ENCODE measurements around the gene ENO1. TPM values are rescaled to one million over a fixed set of nuclear protein-coding genes. Genes with fewer than 3 reads are reported as not detected.

The ENO1 gene
- total RNA-seq, 4 donors from 2014 or later: 202 to 407 (median 320) TPM

- Histone ChIP-seq H3K27me3 (no peaks in the 10 kb centered on the region), H3K9me3 (no peaks in the 10 kb centered on the region), H3K27ac (peak overlapping the region; percentile 36 to 73 (median 65)), H3K4me3 (no peak overlapping the region), H3K4me1 (peaks cover 4 to 24% (median 15%) of the 10 kb centered on the region in 4 donors), H3K36me3 (no peaks in the 10 kb centered on the region)
- WGBS, 2 donors (ENCODE audit: low coverage in 1 of 2): 36 to 70% methylated on average over 2 to 19 of the region's 19 CpGs
- TF ChIP-seq POLR2A (IDR thresholded peaks at IDR 0.05) (no peak), POLR2AphosphoS5 (IDR thresholded peaks at IDR 0.05) (peak; percentile 46 to 73 (median 57)), CTCF (IDR thresholded peaks at IDR 0.05) (peak; percentile 86 to 94 (median 93)), EP300 (IDR thresholded peaks at IDR 0.05; ENCODE audit: low read depth) (no peak)
- in situ Hi-C loops (cut with MboI; ENCODE audit: low pct_ligation_motif_present in 1 of 4, low pct_unique_long_range_greater_than_20kb in 1 of 4, low sequenced_read_pairs in 3 of 4): loop anchor here in 2 of 4 donors (10.0 to 25.0 kb wide), 2 partner anchors 284 to 287 kb away; no protein-coding TSS in a partner anchor
- intact Hi-C loops (cut with DNase I; ENCODE audit: low total_unique reads): loop anchor here (10.0 kb wide), 1 partner anchor 124 kb away; no protein-coding TSS in a partner anchor
- DNase-seq: peak; percentile 92
Measured at GRCh38 chr1:8848663-8849386, 29.7 kb downstream of the ENO1 start.

GRCh38 chr1:8847990-8848389, 30.5 kb downstream of the ENO1 start:
- TF ChIP-seq EP300 (IDR thresholded peaks at IDR 0.05; ENCODE audit: low read depth): no peak
- no peak for TF ChIP-seq POLR2A (IDR thresholded peaks at IDR 0.05)
- no peak for TF ChIP-seq POLR2AphosphoS5 (IDR thresholded peaks at IDR 0.05)
- TF ChIP-seq CTCF (IDR thresholded peaks at IDR 0.05): no peak
- WGBS, 2 donors (ENCODE audit: low coverage in 1 of 2): 17% methylated on average over 5 of the region's 5 CpGs; no CpG with 5 or more reads in 1 of the 2 donors
- H3K36me3 ChIP-seq: no peaks in the 10 kb centered on the region
- DNase-seq: peak; percentile 61
- in situ Hi-C loops (cut with MboI; ENCODE audit: low pct_ligation_motif_present in 1 of 4, low pct_unique_long_range_greater_than_20kb in 1 of 4, low sequenced_read_pairs in 3 of 4): loop anchor here in 2 of 4 donors (10.0 to 25.0 kb wide), 2 partner anchors 283 to 286 kb away; no protein-coding TSS in a partner anchor
- H3K4me3 ChIP-seq: no peak overlapping the region
- H3K27ac ChIP-seq: peak overlapping the region; percentile 36 to 73 (median 65)
- no peaks in the 10 kb centered on the region for H3K9me3 ChIP-seq
- peaks cover 4 to 24% (median 15%) of the 10 kb centered on the region in 4 donors for H3K4me1 ChIP-seq
- intact Hi-C loops (cut with DNase I; ENCODE audit: low total_unique reads): loop anchor here (10.0 kb wide), 1 partner anchor 123 kb away; no protein-coding TSS in a partner anchor
- H3K27me3 ChIP-seq: no peaks in the 10 kb centered on the region

- H3K4me3 ChIP-seq: no peak overlapping the region
- TF ChIP-seq EP300 (IDR thresholded peaks at IDR 0.05; ENCODE audit: low read depth) (no peak), POLR2AphosphoS5 (IDR thresholded peaks at IDR 0.05) (no peak), POLR2A (IDR thresholded peaks at IDR 0.05) (no peak), CTCF (IDR thresholded peaks at IDR 0.05) (no peak)
- in situ Hi-C loops (cut with MboI; ENCODE audit: low pct_ligation_motif_present in 1 of 4, low pct_unique_long_range_greater_than_20kb in 1 of 4, low sequenced_read_pairs in 3 of 4) (loop anchor here in 2 of 4 donors (10.0 to 25.0 kb wide), 2 partner anchors 281 to 284 kb away; no protein-coding TSS in a partner anchor), intact Hi-C loops (cut with DNase I; ENCODE audit: low total_unique reads) (loop anchor here (10.0 kb wide), 1 partner anchor 121 kb away; no protein-coding TSS in a partner anchor)
- WGBS, 2 donors (ENCODE audit: low coverage in 1 of 2): 71% methylated on average over 4 of the region's 4 CpGs; no CpG with 5 or more reads in 1 of the 2 donors
- H3K27ac ChIP-seq: no peak overlapping the region
- H3K4me1 ChIP-seq: peaks cover 4 to 24% (median 15%) of the 10 kb centered on the region in 4 donors
- no peaks in the 10 kb centered on the region for H3K9me3 ChIP-seq
- no peaks in the 10 kb centered on the region for H3K36me3 ChIP-seq
- H3K27me3 ChIP-seq: no peaks in the 10 kb centered on the region
- no peak for DNase-seq
Measured at GRCh38 chr1:8846263-8846662, 32.2 kb downstream of the ENO1 start.
